Left ventricle myocardium inferior (tissue), 1 donor: Measurements from ENCODE around the gene NOXO1. TPM values are rescaled to one million over a fixed set of nuclear protein-coding genes. Genes with fewer than 3 reads are reported as not detected.

Experiments
- DNase-seq: peaks from one replicate; pipeline ENCODE4 v3.0.0-alpha.2; 2020
- H3K27ac ChIP-seq: fragments of 200-600 bp; replicated peaks from 2 replicates; pipeline ENCODE4 v1.8.0; 2021
- H3K27me3 ChIP-seq: fragments of 200-600 bp; 2 replicates; pipeline ENCODE4 v1.8.0; 2021; ENCODE audit warnings: low read depth
- H3K36me3 ChIP-seq: fragments of 200-600 bp; 2 replicates; pipeline ENCODE4 v1.8.0; 2021
- H3K4me1 ChIP-seq: fragments of 200-600 bp; 2 replicates; pipeline ENCODE4 v1.8.0; 2021
- H3K4me3 ChIP-seq: fragments of 200-600 bp; 2 replicates; pipeline ENCODE4 v1.8.0; 2021; ENCODE audit warnings: mild to moderate bottlenecking, moderate library complexity
- H3K9me3 ChIP-seq: fragments of 200-600 bp; replicated peaks from 2 replicates; pipeline ENCODE4 v1.8.0; 2021
- CTCF ChIP-seq: fragments of 200-600 bp; IDR thresholded peaks from 2 replicates; pipeline ENCODE4 v1.8.0; 2021; ENCODE audit warnings: antibody characterized with exemption, mild to moderate bottlenecking, borderline replicate concordance
- intact Hi-C: fragments of 100-400 bp; cut with micrococcal nuclease; formaldehyde crosslinking; loops from one replicate; pipeline ENCODE4 v1.11.0; 2022
- total RNA-seq: library from RNA; stranded (reverse); fragmentation: NEBNext Ultra II Directional; extraction: Animal tissue kit (Norgen Biotek cat#: 25700); gene quantifications from one replicate; pipeline ENCODE4 v1.2.1, GENCODE V29; 2021
- donor health status: DM: no; HTN: yes; CAD: no; lungs with severe emphysema.

The NOXO1 gene
- total RNA-seq, 1 donor from 2014 or later, result not detected

GRCh38 chr16:1980770-1981087 lies 540 bp downstream of the NOXO1 start:
- DNase-seq, result no peak
- H3K27ac ChIP-seq, result no peak overlapping the region
- H3K27me3 ChIP-seq, result peaks cover 73% of the 10 kb centered on the region
- H3K36me3 ChIP-seq, result peaks cover 40% of the 10 kb centered on the region
- H3K4me3 ChIP-seq, result no peak overlapping the region
- no peak for TF ChIP-seq CTCF
- peaks cover 48% of the 10 kb centered on the region for H3K4me1 ChIP-seq
- no peaks in the 10 kb centered on the region for H3K9me3 ChIP-seq
- intact Hi-C loops, result no loop called here

GRCh38 chr16:1980030-1980769 lies 1.1 kb downstream of the NOXO1 start:
- no peak for TF ChIP-seq CTCF
- peaks cover 77% of the 10 kb centered on the region for H3K27me3 ChIP-seq
- H3K36me3 ChIP-seq, result peaks cover 40% of the 10 kb centered on the region
- H3K4me1 ChIP-seq, result peaks cover 43% of the 10 kb centered on the region
- no peaks in the 10 kb centered on the region for H3K9me3 ChIP-seq
- H3K4me3 ChIP-seq, result no peak overlapping the region
- no peak overlapping the region for H3K27ac ChIP-seq
- intact Hi-C loops, result no loop called here
- no peak for DNase-seq

- TF ChIP-seq CTCF, result no peak
- intact Hi-C loops, result no loop called here
- H3K4me3 ChIP-seq, result no peak overlapping the region
- H3K4me1 ChIP-seq, result peaks cover 35% of the 10 kb centered on the region
- peaks cover 84% of the 10 kb centered on the region for H3K27me3 ChIP-seq
- peaks cover 48% of the 10 kb centered on the region for H3K36me3 ChIP-seq
- H3K9me3 ChIP-seq, result no peaks in the 10 kb centered on the region
- no peak overlapping the region for H3K27ac ChIP-seq
- no peak for DNase-seq
Measured at GRCh38 chr16:1979271-1980029, 1.8 kb downstream of the NOXO1 start.

GRCh38 chr16:1978476-1979120 lies 2.7 kb downstream of the NOXO1 start:
- TF ChIP-seq CTCF, result no peak
- Histone ChIP-seq H3K9me3 (no peaks in the 10 kb centered on the region), H3K36me3 (peaks cover 54% of the 10 kb centered on the region), H3K27me3 (peaks cover 84% of the 10 kb centered on the region), H3K27ac (no peak overlapping the region), H3K4me3 (no peak overlapping the region), H3K4me1 (peaks cover 32% of the 10 kb centered on the region)
- no peak for DNase-seq
- intact Hi-C loops, result no loop called here

- H3K4me1 ChIP-seq, result peaks cover 33% of the 10 kb centered on the region
- no peak overlapping the region for H3K4me3 ChIP-seq
- TF ChIP-seq CTCF, result no peak
- no peaks in the 10 kb centered on the region for H3K9me3 ChIP-seq
- H3K36me3 ChIP-seq, result peaks cover 54% of the 10 kb centered on the region
- no peak overlapping the region for H3K27ac ChIP-seq
- intact Hi-C loops, result no loop called here
- peaks cover 83% of the 10 kb centered on the region for H3K27me3 ChIP-seq
- no peak for DNase-seq
Measured at GRCh38 chr16:1977875-1978268, 3.4 kb downstream of the NOXO1 start.
